CD4-positive, CD25-positive, alpha-beta regulatory T cell (primary cell): ENCODE results near the gene PIP5K1B. TPM values are rescaled to one million over a fixed set of nuclear protein-coding genes. Genes with fewer than 3 reads are reported as not detected.

Experiments
- ATAC-seq, 2 donors: fragments of 150-1000 bp; cut with Tn5 transposase; one replicate each; pipeline ENCODE4 v1.10.0; 2021; ENCODE audit warnings: low read depth in 2 of 2, moderate number of reproducible peaks in 2 of 2, moderate library complexity in 1 of 2
- DNase-seq, 3 donors: peaks; one replicate each; pipeline versions ENCODE4 v3.0.0 to v3.0.0-alpha.2; 2012 to 2022; ENCODE audit warnings: mixed read lengths in 1 of 3
- H3K27ac ChIP-seq: one replicate; pipeline ENCODE4 v1.7.0; 2013; ENCODE audit warnings: mild to moderate bottlenecking, low read length; ENCODE audit not compliant: insufficient read depth, poor library complexity, severe bottlenecking
- H3K27me3 ChIP-seq: one replicate; pipeline ENCODE4 v1.7.0; 2013; ENCODE audit warnings: low read length; ENCODE audit not compliant: control insufficient read depth, insufficient read depth
- H3K36me3 ChIP-seq: one replicate; pipeline ENCODE4 v1.7.0; 2013; ENCODE audit warnings: mild to moderate bottlenecking, low read length, moderate library complexity; ENCODE audit not compliant: control insufficient read depth, insufficient read depth
- H3K4me1 ChIP-seq: 2 replicates; pipeline ENCODE4 v1.7.0; 2013; ENCODE audit warnings: mild to moderate bottlenecking, low read length; ENCODE audit not compliant: insufficient read depth, control insufficient read depth, poor library complexity, severe bottlenecking
- H3K4me3 ChIP-seq: one replicate; pipeline ENCODE4 v1.7.0; 2013; ENCODE audit warnings: low read depth, mild to moderate bottlenecking, low read length, moderate library complexity
- H3K9me3 ChIP-seq, 2 experiments: 1 replicate in 1 of 2; 2 replicates in 1 of 2; pipeline ENCODE4 v1.7.0; 2013; ENCODE audit warnings: low read length in 2 of 2, mild to moderate bottlenecking in 1 of 2, moderate library complexity in 1 of 2; ENCODE audit not compliant: control insufficient read depth in 2 of 2
- H3K27ac Mint-ChIP-seq, 3 donors: one replicate each; pipeline ENCODE4 v1.8.0; 2020 to 2022; ENCODE audit warnings: mild to moderate bottlenecking in 3 of 3, mixed read lengths in 3 of 3, moderate library complexity in 2 of 3
- H3K27me3 Mint-ChIP-seq: one replicate; pipeline ENCODE4 v1.8.0; 2022; ENCODE audit warnings: mild to moderate bottlenecking, mixed read lengths
- H3K36me3 Mint-ChIP-seq: one replicate; pipeline ENCODE4 v1.8.0; 2020; ENCODE audit warnings: mixed read lengths
- H3K4me1 Mint-ChIP-seq, 4 donors: one replicate each; pipeline ENCODE4 v1.8.0; 2020 to 2022; ENCODE audit warnings: mixed read lengths in 4 of 4, mild to moderate bottlenecking in 1 of 4
- H3K4me3 Mint-ChIP-seq, 4 donors: one replicate each; pipeline ENCODE4 v1.8.0; 2020 to 2022; ENCODE audit warnings: mild to moderate bottlenecking in 4 of 4, mixed read lengths in 4 of 4, moderate library complexity in 3 of 4
- H3K9me3 Mint-ChIP-seq, 7 donors: one replicate each; pipeline ENCODE4 v1.8.0; 2020 to 2022; ENCODE audit warnings: mixed read lengths in 7 of 7, mild to moderate bottlenecking in 3 of 7, moderate library complexity in 2 of 7
- polyA plus RNA-seq, 4 donors: library from polyadenylated mRNA; unstranded; fragments of 300-500 nt; fragmentation: Illumina TruSeq; gene quantifications; one replicate each; pipeline ENCODE4 v1.2.3, GENCODE V29; 2021
- total RNA-seq: library from RNA; stranded (reverse); gene quantifications from one replicate; pipeline ENCODE4 v1.2.3, GENCODE V29; 2022

PIP5K1B gene
- total and polyA plus RNA-seq, 5 donors from 2014 or later, result 0.47 to 1.9 (median 1.0) TPM

DNA sequence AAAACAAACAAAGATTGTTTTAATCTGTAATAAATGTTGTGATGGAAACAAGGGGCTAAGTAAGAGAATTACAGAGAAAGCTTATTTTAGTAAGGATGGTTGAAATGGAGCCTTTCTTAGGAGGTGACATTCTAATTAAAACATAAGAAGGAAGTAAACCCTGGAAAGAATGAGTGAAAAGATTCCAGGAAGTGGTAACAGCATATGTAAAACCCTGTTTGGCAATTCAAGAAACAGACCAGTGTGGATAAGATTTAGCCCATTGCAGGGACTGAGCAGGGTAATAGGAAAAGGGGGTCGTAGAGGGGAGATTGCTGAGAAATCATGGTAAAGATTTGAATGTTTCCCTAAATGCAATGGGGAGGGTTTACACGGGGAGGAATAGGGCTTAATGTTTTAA, 21.6 kb upstream of the PIP5K1B start:
- Mint-ChIP-seq H3K9me3 (peaks cover 0 to 5% (median 0%) of the 10 kb centered on the region in 7 donors), H3K4me1 (peaks cover 0 to 5% (median 1%) of the 10 kb centered on the region in 4 donors), H3K4me3 (no peak overlapping the region), H3K36me3 (no peaks in the 10 kb centered on the region), H3K27me3 (peaks cover 9% of the 10 kb centered on the region), H3K27ac (no peak overlapping the region)
- Histone ChIP-seq H3K27me3 (peaks cover 8% of the 10 kb centered on the region), H3K4me1 (no peaks in the 10 kb centered on the region), H3K27ac (no peak overlapping the region), H3K4me3 (no peak overlapping the region), H3K36me3 (no peaks in the 10 kb centered on the region), H3K9me3 (no peaks in the 10 kb centered on the region)
- ATAC-seq (no peak), DNase-seq (no peak)

DNA sequence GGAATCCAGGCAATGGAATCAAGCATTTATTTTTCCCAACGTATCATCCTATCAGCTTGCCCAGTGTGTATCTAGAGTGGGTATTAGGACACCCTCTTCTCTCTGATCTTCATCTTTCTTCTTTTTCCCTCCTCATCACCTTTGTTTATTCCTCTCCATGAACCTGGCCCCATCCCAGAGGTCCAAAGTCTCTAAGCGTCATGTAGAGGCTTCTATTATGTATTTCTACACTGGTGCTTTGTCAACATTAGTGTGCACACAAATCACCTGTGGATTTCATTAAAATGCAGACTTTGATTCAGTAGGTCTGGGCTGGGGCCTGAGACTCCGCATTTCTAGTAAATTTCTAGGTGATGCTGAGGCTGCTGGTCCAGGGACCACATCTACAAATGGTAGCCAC, 19.8 kb upstream of the PIP5K1B start:
- Histone ChIP-seq H3K4me1 (no peaks in the 10 kb centered on the region), H3K9me3 (no peaks in the 10 kb centered on the region), H3K36me3 (no peaks in the 10 kb centered on the region), H3K4me3 (no peak overlapping the region), H3K27ac (no peak overlapping the region), H3K27me3 (peaks cover 9% of the 10 kb centered on the region)
- Mint-ChIP-seq H3K4me3 (no peak overlapping the region), H3K4me1 (peaks cover 0 to 5% (median 1%) of the 10 kb centered on the region in 4 donors), H3K9me3 (peaks cover 0 to 3% (median 0%) of the 10 kb centered on the region in 7 donors), H3K36me3 (no peaks in the 10 kb centered on the region), H3K27ac (no peak overlapping the region), H3K27me3 (peaks cover 13% of the 10 kb centered on the region)
- DNase-seq (no peak), ATAC-seq (no peak)

DNA sequence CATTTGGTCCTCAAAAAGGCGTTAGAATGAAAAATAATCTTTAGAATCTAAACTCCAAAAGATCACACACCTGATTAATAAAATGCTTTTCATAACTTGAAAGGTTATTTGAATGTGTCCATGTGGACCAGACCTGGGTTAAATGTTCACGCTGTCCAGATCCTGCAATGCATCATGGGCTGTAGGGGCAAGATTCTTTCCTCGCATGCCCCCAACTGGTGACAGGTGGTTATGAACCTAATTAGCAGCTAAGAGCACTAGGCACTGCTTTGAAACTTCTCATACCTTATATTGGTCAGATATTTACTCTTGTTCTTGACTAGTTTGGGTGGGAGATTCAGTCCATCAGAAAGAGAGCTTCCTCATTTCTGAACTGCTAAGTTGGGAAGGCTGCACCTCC, 19.3 kb upstream of the PIP5K1B start:
- Histone ChIP-seq H3K36me3 (no peaks in the 10 kb centered on the region), H3K9me3 (no peaks in the 10 kb centered on the region), H3K4me3 (no peak overlapping the region), H3K27me3 (peaks cover 7% of the 10 kb centered on the region), H3K4me1 (no peaks in the 10 kb centered on the region), H3K27ac (no peak overlapping the region)
- peaks cover 0 to 3% (median 0%) of the 10 kb centered on the region in 7 donors for H3K9me3 Mint-ChIP-seq
- ATAC-seq, result peak in 1 of 2 donors; percentile 48
- peaks cover 0 to 5% (median 1%) of the 10 kb centered on the region in 4 donors for H3K4me1 Mint-ChIP-seq
- peak in 1 of 3 donors; percentile 41 for DNase-seq
- H3K36me3 Mint-ChIP-seq, result no peaks in the 10 kb centered on the region
- H3K4me3 Mint-ChIP-seq, result no peak overlapping the region
- H3K27ac Mint-ChIP-seq, result no peak overlapping the region
- H3K27me3 Mint-ChIP-seq, result peaks cover 19% of the 10 kb centered on the region

DNA sequence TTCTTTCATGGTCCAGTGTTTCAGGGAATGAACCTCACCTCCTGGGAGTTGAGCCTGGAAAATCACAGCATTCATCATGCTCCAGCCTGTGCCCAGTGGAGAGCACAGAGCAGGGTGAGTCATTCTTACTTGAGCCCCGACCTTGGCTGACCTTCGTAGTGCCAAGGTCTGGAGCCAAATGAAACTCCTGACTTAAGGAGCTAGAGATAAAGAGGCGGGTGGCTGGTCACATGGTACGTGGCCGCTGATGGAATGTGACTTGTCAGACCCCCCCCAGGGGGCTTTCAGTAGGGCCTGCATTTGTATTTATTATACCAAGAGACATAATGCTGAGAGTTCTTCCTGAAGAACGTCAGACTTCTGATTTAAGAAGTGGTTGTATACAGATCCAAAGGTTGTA, 15.0 kb upstream of the PIP5K1B start:
- Mint-ChIP-seq H3K4me3 (no peak overlapping the region), H3K27me3 (peaks cover 53% of the 10 kb centered on the region), H3K9me3 (peaks cover 0 to 3% (median 0%) of the 10 kb centered on the region in 7 donors), H3K27ac (no peak overlapping the region), H3K4me1 (no peaks in the 10 kb centered on the region), H3K36me3 (no peaks in the 10 kb centered on the region)
- no peaks in the 10 kb centered on the region for H3K9me3 ChIP-seq
- H3K27ac ChIP-seq, result no peak overlapping the region
- no peaks in the 10 kb centered on the region for H3K36me3 ChIP-seq
- H3K4me3 ChIP-seq, result no peak overlapping the region
- DNase-seq (no peak), ATAC-seq (no peak)
- peaks cover 13% of the 10 kb centered on the region for H3K27me3 ChIP-seq
- no peaks in the 10 kb centered on the region for H3K4me1 ChIP-seq

DNA sequence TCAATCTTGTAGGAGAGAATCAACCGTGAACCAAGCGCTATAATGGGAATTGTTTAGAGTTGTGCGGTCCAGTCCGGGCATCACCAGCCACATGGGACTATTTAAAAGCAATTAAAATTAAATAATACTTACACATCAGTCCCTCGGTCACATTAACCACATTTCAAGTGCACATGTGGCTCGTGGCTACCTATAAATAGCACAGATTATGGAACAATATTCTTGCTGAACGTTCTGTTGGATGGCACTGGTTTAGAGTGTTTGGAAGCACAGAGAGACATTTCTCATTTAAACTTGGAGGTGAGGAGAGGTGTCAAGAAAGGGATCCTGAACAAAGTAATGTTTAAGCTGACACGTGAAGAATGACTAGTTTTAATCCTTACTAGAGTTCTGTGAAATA, 12.5 kb upstream of the PIP5K1B start:
- DNase-seq (no peak), ATAC-seq (no peak)
- peaks cover 0 to 3% (median 0%) of the 10 kb centered on the region in 7 donors for H3K9me3 Mint-ChIP-seq
- no peaks in the 10 kb centered on the region for H3K9me3 ChIP-seq
- H3K27me3 ChIP-seq, result peaks cover 16% of the 10 kb centered on the region
- peaks cover 64% of the 10 kb centered on the region for H3K27me3 Mint-ChIP-seq
- H3K4me1 Mint-ChIP-seq, result no peaks in the 10 kb centered on the region
- H3K4me1 ChIP-seq, result no peaks in the 10 kb centered on the region
- H3K27ac Mint-ChIP-seq, result no peak overlapping the region
- H3K36me3 ChIP-seq, result no peaks in the 10 kb centered on the region
- no peak overlapping the region for H3K4me3 Mint-ChIP-seq
- H3K36me3 Mint-ChIP-seq, result no peaks in the 10 kb centered on the region
- no peak overlapping the region for H3K27ac ChIP-seq
- H3K4me3 ChIP-seq, result no peak overlapping the region

DNA sequence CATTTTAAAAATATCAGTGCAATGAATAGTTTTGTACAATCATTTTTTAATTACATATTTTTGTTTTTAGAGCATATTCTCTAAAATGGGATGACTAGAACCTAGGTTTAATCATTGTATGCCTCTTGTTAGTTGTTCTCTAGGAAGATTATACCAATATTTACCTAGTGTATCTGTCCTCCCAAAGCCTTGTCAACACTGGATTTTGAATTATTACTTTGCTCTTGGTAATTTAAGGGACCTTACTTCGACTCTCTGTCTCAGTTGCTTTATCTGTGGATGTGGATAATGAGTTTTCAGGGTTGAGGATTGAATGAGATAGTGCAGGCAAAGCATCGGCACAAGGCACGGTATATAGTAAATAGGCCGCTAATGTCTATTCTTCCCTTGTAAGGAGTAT, 10.9 kb upstream of the PIP5K1B start:
- Mint-ChIP-seq H3K27ac (no peak overlapping the region), H3K36me3 (no peaks in the 10 kb centered on the region), H3K4me3 (no peak overlapping the region), H3K4me1 (no peaks in the 10 kb centered on the region), H3K9me3 (peaks cover 0 to 3% (median 0%) of the 10 kb centered on the region in 7 donors), H3K27me3 (peaks cover 69% of the 10 kb centered on the region)
- ATAC-seq (no peak), DNase-seq (no peak)
- Histone ChIP-seq H3K27ac (no peak overlapping the region), H3K4me1 (no peaks in the 10 kb centered on the region), H3K4me3 (no peak overlapping the region), H3K9me3 (no peaks in the 10 kb centered on the region), H3K27me3 (peaks cover 17% of the 10 kb centered on the region), H3K36me3 (no peaks in the 10 kb centered on the region)

DNA sequence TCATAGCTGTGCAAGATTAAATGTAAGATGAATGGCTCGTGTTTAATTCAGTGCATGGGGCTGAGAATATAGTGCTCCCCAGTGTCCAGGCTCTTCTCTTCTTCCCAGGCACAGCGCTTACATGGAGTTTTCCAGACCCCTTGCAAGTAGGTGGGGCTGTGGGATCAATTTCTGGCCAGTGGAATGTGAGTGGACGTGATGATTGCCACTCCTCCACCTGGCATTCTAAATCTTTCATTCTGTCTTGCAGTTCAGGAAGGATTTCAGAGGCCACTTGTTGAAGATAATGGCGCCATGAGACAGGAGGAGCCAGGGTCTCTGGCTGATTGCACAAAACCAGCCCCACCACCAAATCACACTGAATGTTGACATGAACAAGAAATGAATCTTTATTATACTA, 7.2 kb upstream of the PIP5K1B start:
- DNase-seq (no peak), ATAC-seq (no peak)
- Mint-ChIP-seq H3K27ac (no peak overlapping the region), H3K36me3 (no peaks in the 10 kb centered on the region), H3K9me3 (peaks cover 0 to 3% (median 2%) of the 10 kb centered on the region in 7 donors), H3K4me3 (no peak overlapping the region), H3K27me3 (peaks cover 68% of the 10 kb centered on the region), H3K4me1 (peaks cover 0 to 4% (median 0%) of the 10 kb centered on the region in 4 donors)
- Histone ChIP-seq H3K9me3 (no peaks in the 10 kb centered on the region), H3K36me3 (no peaks in the 10 kb centered on the region), H3K27ac (no peak overlapping the region), H3K4me3 (no peak overlapping the region), H3K4me1 (no peaks in the 10 kb centered on the region), H3K27me3 (peaks cover 24% of the 10 kb centered on the region)

DNA sequence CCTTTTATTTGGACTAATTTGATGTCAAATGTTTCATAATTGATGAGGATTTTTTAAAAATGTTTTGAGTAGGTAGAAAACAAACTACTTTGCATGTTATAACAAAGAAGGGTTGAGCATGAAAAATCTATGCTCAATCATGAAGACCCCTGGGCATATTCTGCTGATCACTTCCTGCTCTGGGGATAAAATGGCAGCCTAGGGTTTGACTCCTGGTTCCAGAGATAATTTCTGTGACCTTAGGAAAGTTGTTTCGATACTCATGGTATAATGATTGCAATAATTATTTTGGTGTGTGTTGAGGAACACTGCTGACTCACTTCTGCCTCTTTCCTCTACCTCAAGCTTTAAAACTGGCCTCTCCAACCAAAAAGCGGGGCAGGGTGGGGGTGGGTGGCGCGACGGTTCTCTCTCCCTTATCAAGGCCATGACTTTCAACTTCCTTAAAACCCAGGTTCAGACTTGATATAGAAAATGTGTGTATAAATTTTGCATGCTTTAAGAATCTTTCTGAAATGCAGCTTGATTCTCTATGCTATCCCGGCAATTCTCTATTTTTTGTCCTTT, 6.0 kb upstream of the PIP5K1B start:
- no peak for DNase-seq
- Mint-ChIP-seq H3K27me3 (peaks cover 72% of the 10 kb centered on the region), H3K4me1 (peaks cover 0 to 7% (median under 1%) of the 10 kb centered on the region in 4 donors), H3K9me3 (peaks cover 0 to 3% (median 2%) of the 10 kb centered on the region in 7 donors), H3K36me3 (no peaks in the 10 kb centered on the region), H3K4me3 (no peak overlapping the region), H3K27ac (no peak overlapping the region)
- Histone ChIP-seq H3K27ac (no peak overlapping the region), H3K4me1 (no peaks in the 10 kb centered on the region), H3K36me3 (no peaks in the 10 kb centered on the region), H3K27me3 (peaks cover 33% of the 10 kb centered on the region), H3K4me3 (no peak overlapping the region), H3K9me3 (no peaks in the 10 kb centered on the region)
- ATAC-seq, result no peak
